WTC11 (cell line): ENCODE measurements around the gene UMODL1. TPM values are rescaled to one million over a fixed set of nuclear protein-coding genes. Genes with fewer than 3 reads are reported as not detected.

Experiments
- ATAC-seq: fragments of 200-7000 bp; cut with Tn5 transposase; 2 replicates; pipeline ENCODE4 v1.10.0; 2021; ENCODE audit warnings: mild to moderate bottlenecking, moderate library complexity
- CTCF ChIA-PET: fragments of 300-600 bp; sonication (Branson Sonifier 250); formaldehyde crosslinking; loops from one replicate; lab custom pipeline; 2021; ENCODE audit warnings: antibody characterized with exemption; lab: Charles Lee
- POLR2A ChIA-PET: fragments of 350-600 bp; sonication (Branson Sonifier 250); formaldehyde crosslinking; loops from one replicate; lab custom pipeline; 2021; ENCODE audit warnings: antibody characterized with exemption; lab: Charles Lee
- DNase-seq: peaks from one replicate; pipeline ENCODE4 v3.0.0; 2021; ENCODE audit warnings: low spot score
- H3K27ac Mint-ChIP-seq: 2 replicates; pipeline ENCODE4 v1.8.0; 2021; ENCODE audit warnings: mixed read lengths
- H3K27me3 Mint-ChIP-seq: 2 replicates; pipeline ENCODE4 v1.8.0; 2021; ENCODE audit warnings: low read depth, mild to moderate bottlenecking, moderate library complexity, mixed read lengths
- H3K36me3 Mint-ChIP-seq: 2 replicates; pipeline ENCODE4 v1.8.0; 2021; ENCODE audit warnings: mixed read lengths
- H3K4me1 Mint-ChIP-seq: 2 replicates; pipeline ENCODE4 v1.8.0; 2022; ENCODE audit warnings: mixed read lengths
- H3K4me3 Mint-ChIP-seq: 2 replicates; pipeline ENCODE4 v1.8.0; 2021; ENCODE audit warnings: mild to moderate bottlenecking, moderate library complexity, mixed read lengths
- H3K9me3 Mint-ChIP-seq: 2 replicates; pipeline ENCODE4 v1.8.0; 2021; ENCODE audit warnings: mixed read lengths
- ETV6 ChIP-seq: sonication (generic); formaldehyde crosslinking; IDR thresholded peaks from 2 replicates; pipeline ENCODE4 v1.8.1; 2022; ENCODE audit warnings: mild to moderate bottlenecking, missing genetic modification reagents
- MYBL2 ChIP-seq: sonication (generic); formaldehyde crosslinking; IDR thresholded peaks from 2 replicates; pipeline ENCODE4 v1.8.1; 2023; ENCODE audit warnings: mild to moderate bottlenecking, moderate library complexity, missing genetic modification reagents
- NFE2L1 ChIP-seq: sonication (generic); formaldehyde crosslinking; IDR thresholded peaks from 2 replicates; pipeline ENCODE4 v1.8.1; 2023; ENCODE audit warnings: missing genetic modification reagents
- NR1H2 ChIP-seq: sonication (generic); formaldehyde crosslinking; IDR thresholded peaks from 2 replicates; pipeline ENCODE4 v1.9.0; 2021; ENCODE audit warnings: mild to moderate bottlenecking, moderate library complexity, missing genetic modification reagents
- PRRX2 ChIP-seq: fragments of 250-450 bp; sonication (Bioruptor Pico); IDR thresholded peaks from 2 replicates; pipeline ENCODE4 v1.8.0; 2021; ENCODE audit warnings: mild to moderate bottlenecking
- SP1 ChIP-seq: sonication (generic); formaldehyde crosslinking; conservative IDR thresholded peaks from 2 replicates; pipeline ENCODE4 v1.8.1; 2022; ENCODE audit warnings: missing genetic modification reagents
- TEAD1 ChIP-seq: sonication (generic); formaldehyde crosslinking; IDR thresholded peaks from 2 replicates; pipeline ENCODE4 v1.8.0; 2022; ENCODE audit warnings: mild to moderate bottlenecking, missing genetic modification reagents
- TP53 ChIP-seq: sonication (generic); formaldehyde crosslinking; IDR thresholded peaks from 2 replicates; pipeline ENCODE4 v1.8.1; 2023; ENCODE audit warnings: mild to moderate bottlenecking, missing genetic modification reagents
- ZBTB21 ChIP-seq: sonication (generic); formaldehyde crosslinking; IDR thresholded peaks from 2 replicates; pipeline ENCODE4 v1.8.1; 2023; ENCODE audit warnings: mild to moderate bottlenecking, missing genetic modification reagents, borderline replicate concordance
- ZNF263 ChIP-seq: sonication (generic); formaldehyde crosslinking; IDR thresholded peaks from 2 replicates; pipeline ENCODE4 v1.8.1; 2022; ENCODE audit warnings: low read depth, mild to moderate bottlenecking, moderate library complexity, missing genetic modification reagents
- ZNF416 ChIP-seq: fragments of 250-450 bp; sonication (Bioruptor Pico); IDR thresholded peaks from 2 replicates; pipeline ENCODE4 v1.9.0; 2021; ENCODE audit warnings: mild to moderate bottlenecking, inconsistent platforms
- total RNA-seq: library from RNA; stranded (reverse); gene quantifications from 3 replicates; pipeline ENCODE4 v1.2.3, GENCODE V29; 2021
- TF ChIP-seq, protein P1 (sequence below): sonication (generic); formaldehyde crosslinking; IDR thresholded peaks from 2 replicates; pipeline ENCODE4 v1.8.1; 2022; ENCODE audit warnings: low read depth, missing genetic modification reagents, borderline replicate concordance
- TF ChIP-seq, protein P2 (sequence below): sonication (generic); formaldehyde crosslinking; IDR thresholded peaks from 2 replicates; pipeline ENCODE4 v1.8.0; 2022; ENCODE audit warnings: mild to moderate bottlenecking, missing genetic modification reagents
- TF ChIP-seq, protein P3 (sequence below): sonication (generic); formaldehyde crosslinking; IDR thresholded peaks from 2 replicates; pipeline ENCODE4 v1.8.1; 2023; ENCODE audit warnings: mild to moderate bottlenecking, missing genetic modification reagents, borderline replicate concordance
- TF ChIP-seq, protein P4 (sequence below): sonication (generic); formaldehyde crosslinking; IDR thresholded peaks from 2 replicates; pipeline ENCODE4 v1.8.1; 2023; ENCODE audit warnings: mild to moderate bottlenecking, moderate library complexity, missing genetic modification reagents
- TF ChIP-seq, protein P5 (sequence below): fragments of 250-450 bp; sonication (Bioruptor Pico); IDR thresholded peaks from 2 replicates; pipeline ENCODE4 v1.8.0; 2021; ENCODE audit warnings: mild to moderate bottlenecking
- TF ChIP-seq, protein P6 (sequence below): sonication (generic); formaldehyde crosslinking; IDR thresholded peaks from 2 replicates; pipeline ENCODE4 v1.8.0; 2023; ENCODE audit warnings: mild to moderate bottlenecking, missing genetic modification reagents

Gene UMODL1
- total RNA-seq, 1 experiment from 2014 or later = not detected

DNA sequence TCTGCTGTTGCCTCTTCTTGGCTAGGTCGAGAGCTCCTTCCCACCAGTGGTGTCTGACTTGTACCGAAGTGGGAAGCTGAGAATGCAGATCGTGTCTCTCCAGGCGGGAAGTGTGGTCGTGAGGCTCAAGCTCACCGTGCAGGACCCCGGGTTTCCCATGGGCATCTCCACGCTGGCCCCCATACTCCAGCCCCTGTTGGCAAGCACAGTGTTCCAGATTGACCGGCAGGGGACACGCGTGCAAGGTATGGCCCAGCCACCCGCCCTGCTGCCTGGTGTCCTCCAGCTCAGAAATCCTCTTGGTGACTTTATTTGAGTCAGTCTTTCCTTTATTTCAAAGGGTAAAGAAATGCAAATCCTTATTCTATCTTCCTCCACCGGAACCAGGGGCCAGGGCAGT, 32.7 kb downstream of the UMODL1 start:
- POLR2A ChIA-PET = no interaction called here
- no peak overlapping the region for H3K4me3 Mint-ChIP-seq
- no peaks in the 10 kb centered on the region for H3K27me3 Mint-ChIP-seq
- no peaks in the 10 kb centered on the region for H3K9me3 Mint-ChIP-seq
- TF ChIP-seq PRRX2 (CRISPR knock-in tag) = no peak
- TF ChIP-seq, protein P1, sequence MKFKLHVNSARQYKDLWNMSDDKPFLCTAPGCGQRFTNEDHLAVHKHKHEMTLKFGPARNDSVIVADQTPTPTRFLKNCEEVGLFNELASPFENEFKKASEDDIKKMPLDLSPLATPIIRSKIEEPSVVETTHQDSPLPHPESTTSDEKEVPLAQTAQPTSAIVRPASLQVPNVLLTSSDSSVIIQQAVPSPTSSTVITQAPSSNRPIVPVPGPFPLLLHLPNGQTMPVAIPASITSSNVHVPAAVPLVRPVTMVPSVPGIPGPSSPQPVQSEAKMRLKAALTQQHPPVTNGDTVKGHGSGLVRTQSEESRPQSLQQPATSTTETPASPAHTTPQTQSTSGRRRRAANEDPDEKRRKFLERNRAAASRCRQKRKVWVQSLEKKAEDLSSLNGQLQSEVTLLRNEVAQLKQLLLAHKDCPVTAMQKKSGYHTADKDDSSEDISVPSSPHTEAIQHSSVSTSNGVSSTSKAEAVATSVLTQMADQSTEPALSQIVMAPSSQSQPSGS = no peak
- TF ChIP-seq, protein P2, sequence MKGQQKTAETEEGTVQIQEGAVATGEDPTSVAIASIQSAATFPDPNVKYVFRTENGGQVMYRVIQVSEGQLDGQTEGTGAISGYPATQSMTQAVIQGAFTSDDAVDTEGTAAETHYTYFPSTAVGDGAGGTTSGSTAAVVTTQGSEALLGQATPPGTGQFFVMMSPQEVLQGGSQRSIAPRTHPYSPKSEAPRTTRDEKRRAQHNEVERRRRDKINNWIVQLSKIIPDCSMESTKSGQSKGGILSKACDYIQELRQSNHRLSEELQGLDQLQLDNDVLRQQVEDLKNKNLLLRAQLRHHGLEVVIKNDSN = no peak
- TF ChIP-seq, protein P3, sequence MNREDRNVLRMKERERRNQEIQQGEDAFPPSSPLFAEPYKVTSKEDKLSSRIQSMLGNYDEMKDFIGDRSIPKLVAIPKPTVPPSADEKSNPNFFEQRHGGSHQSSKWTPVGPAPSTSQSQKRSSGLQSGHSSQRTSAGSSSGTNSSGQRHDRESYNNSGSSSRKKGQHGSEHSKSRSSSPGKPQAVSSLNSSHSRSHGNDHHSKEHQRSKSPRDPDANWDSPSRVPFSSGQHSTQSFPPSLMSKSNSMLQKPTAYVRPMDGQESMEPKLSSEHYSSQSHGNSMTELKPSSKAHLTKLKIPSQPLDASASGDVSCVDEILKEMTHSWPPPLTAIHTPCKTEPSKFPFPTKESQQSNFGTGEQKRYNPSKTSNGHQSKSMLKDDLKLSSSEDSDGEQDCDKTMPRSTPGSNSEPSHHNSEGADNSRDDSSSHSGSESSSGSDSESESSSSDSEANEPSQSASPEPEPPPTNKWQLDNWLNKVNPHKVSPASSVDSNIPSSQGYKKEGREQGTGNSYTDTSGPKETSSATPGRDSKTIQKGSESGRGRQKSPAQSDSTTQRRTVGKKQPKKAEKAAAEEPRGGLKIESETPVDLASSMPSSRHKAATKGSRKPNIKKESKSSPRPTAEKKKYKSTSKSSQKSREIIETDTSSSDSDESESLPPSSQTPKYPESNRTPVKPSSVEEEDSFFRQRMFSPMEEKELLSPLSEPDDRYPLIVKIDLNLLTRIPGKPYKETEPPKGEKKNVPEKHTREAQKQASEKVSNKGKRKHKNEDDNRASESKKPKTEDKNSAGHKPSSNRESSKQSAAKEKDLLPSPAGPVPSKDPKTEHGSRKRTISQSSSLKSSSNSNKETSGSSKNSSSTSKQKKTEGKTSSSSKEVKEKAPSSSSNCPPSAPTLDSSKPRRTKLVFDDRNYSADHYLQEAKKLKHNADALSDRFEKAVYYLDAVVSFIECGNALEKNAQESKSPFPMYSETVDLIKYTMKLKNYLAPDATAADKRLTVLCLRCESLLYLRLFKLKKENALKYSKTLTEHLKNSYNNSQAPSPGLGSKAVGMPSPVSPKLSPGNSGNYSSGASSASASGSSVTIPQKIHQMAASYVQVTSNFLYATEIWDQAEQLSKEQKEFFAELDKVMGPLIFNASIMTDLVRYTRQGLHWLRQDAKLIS (CRISPR knock-in tag) = no peak
- no peak for TF ChIP-seq SP1 (CRISPR knock-in tag)
- TF ChIP-seq ZBTB21 (CRISPR knock-in tag) = no peak
- no peak for TF ChIP-seq ZNF416 (CRISPR knock-in tag)
- TF ChIP-seq TP53 (CRISPR knock-in tag) = no peak
- TF ChIP-seq, protein P4, sequence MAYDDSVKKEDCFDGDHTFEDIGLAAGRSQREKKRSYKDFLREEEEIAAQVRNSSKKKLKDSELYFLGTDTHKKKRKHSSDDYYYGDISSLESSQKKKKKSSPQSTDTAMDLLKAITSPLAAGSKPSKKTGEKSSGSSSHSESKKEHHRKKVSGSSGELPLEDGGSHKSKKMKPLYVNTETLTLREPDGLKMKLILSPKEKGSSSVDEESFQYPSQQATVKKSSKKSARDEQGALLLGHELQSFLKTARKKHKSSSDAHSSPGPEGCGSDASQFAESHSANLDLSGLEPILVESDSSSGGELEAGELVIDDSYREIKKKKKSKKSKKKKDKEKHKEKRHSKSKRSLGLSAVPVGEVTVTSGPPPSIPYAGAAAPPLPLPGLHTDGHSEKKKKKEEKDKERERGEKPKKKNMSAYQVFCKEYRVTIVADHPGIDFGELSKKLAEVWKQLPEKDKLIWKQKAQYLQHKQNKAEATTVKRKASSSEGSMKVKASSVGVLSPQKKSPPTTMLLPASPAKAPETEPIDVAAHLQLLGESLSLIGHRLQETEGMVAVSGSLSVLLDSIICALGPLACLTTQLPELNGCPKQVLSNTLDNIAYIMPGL = no peak
- no peak for TF ChIP-seq ETV6 (CRISPR knock-in tag)
- TF ChIP-seq NFE2L1 (CRISPR knock-in tag) = no peak
- TF ChIP-seq, protein P5, sequence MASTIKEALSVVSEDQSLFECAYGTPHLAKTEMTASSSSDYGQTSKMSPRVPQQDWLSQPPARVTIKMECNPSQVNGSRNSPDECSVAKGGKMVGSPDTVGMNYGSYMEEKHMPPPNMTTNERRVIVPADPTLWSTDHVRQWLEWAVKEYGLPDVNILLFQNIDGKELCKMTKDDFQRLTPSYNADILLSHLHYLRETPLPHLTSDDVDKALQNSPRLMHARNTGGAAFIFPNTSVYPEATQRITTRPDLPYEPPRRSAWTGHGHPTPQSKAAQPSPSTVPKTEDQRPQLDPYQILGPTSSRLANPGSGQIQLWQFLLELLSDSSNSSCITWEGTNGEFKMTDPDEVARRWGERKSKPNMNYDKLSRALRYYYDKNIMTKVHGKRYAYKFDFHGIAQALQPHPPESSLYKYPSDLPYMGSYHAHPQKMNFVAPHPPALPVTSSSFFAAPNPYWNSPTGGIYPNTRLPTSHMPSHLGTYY (CRISPR knock-in tag) = no peak
- TF ChIP-seq ZNF263 = no peak
- TF ChIP-seq NR1H2 = no peak
- no peak for TF ChIP-seq TEAD1
- TF ChIP-seq, protein P6, sequence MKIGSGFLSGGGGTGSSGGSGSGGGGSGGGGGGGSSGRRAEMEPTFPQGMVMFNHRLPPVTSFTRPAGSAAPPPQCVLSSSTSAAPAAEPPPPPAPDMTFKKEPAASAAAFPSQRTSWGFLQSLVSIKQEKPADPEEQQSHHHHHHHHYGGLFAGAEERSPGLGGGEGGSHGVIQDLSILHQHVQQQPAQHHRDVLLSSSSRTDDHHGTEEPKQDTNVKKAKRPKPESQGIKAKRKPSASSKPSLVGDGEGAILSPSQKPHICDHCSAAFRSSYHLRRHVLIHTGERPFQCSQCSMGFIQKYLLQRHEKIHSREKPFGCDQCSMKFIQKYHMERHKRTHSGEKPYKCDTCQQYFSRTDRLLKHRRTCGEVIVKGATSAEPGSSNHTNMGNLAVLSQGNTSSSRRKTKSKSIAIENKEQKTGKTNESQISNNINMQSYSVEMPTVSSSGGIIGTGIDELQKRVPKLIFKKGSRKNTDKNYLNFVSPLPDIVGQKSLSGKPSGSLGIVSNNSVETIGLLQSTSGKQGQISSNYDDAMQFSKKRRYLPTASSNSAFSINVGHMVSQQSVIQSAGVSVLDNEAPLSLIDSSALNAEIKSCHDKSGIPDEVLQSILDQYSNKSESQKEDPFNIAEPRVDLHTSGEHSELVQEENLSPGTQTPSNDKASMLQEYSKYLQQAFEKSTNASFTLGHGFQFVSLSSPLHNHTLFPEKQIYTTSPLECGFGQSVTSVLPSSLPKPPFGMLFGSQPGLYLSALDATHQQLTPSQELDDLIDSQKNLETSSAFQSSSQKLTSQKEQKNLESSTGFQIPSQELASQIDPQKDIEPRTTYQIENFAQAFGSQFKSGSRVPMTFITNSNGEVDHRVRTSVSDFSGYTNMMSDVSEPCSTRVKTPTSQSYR = no peak
- TF ChIP-seq MYBL2 = no peak
- no peaks in the 10 kb centered on the region for H3K36me3 Mint-ChIP-seq
- no peak overlapping the region for H3K27ac Mint-ChIP-seq
- CTCF ChIA-PET = interaction anchor here (0.7 to 2.1 kb wide), 3 partner anchors 13 to 256 kb away, joined by 3 to 16 read pairs (median 4); no protein-coding TSS in a partner anchor
- ATAC-seq (no peak), DNase-seq (no peak)
- peaks cover 10% of the 10 kb centered on the region for H3K4me1 Mint-ChIP-seq
